HG02798 (cell line): ENCODE data around the gene FGD2.
"Not testable (repeated sequence)": the region's sequence is repeated elsewhere in the genome, so short reads cannot be mapped to it uniquely, and the experiment has no call there.

Source experiments
- ATAC-seq: cut with Tn5 transposase; IDR thresholded peaks from one replicate; pipeline ENCODE4 v1.9.1; 2021; ENCODE audit warnings: mild to moderate bottlenecking; ENCODE audit not compliant: unreplicated experiment, poor library complexity

Gene FGD2

DNA sequence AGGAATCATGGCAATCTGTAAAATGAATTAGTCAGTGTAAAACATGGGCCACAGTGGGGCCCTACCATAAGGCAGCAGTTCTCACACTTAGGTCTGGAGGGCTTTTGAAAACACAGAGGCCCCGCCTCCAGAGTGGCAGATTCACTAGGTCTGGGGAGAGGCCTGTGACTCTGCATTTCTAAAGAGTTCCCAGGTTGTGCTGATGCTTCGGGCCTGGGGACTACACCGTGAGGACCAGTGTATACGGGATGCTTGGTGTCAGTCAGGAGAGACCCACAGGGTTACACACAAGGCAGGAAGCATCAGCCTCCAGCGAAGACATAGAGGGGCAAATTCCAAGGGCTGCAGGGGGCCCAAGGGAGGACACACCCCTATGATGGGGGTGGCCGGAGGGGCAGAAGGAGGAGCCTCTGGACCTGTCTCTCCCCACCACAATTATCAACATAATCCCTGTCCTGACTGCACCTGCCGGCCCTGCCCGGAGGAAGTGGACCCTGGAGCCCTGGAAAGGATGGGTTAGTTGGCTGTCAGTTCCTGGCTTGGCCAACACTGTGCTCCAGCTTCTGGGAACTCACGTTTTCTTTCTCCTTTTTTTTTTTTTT, 46.7 kb downstream of the FGD2 start:
- no peak for ATAC-seq

DNA sequence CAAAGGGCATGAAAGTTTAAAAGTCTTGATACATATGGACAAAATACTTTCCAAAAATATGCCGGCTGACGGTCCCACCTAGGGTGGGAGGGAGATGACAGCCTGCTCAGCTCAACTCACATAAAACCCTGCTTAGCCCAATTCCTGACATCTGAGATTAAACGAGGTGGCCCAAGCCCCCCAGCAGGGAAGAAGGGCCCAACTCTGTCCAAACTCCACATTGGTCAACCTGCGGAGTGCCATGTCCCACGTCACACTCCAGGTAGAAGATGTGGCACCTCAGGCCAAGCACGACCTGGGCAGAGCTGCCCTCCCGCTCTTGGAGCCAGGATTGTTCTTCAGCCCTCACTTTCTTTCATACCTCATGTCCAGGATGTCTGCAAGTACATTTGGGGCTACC, 48.2 kb downstream of the FGD2 start:
- ATAC-seq = no peak

- ATAC-seq = no peak
Observed at GRCh38 chr6:37054171-37054570, 48.7 kb downstream of the FGD2 start.

DNA sequence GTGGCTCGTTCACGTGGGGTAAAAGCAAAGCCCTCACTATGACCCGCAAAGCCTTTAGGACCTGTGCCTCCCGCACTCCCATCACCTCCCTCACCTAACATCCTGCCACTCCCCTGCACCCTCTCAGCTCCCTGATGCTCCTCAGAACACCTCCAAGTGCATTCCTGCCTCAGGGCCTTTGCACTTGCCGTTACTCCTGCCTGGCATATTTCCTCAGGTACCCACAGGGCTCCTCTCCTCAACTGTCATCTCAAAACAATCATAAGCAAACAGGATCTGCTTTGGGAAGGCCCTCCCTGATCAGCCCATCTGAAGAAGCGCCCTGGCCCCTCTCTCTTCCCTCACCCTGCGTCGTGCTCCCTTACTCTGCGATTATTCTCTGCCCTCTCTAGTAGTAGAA, 49.1 kb downstream of the FGD2 start:
- no peak for ATAC-seq

DNA sequence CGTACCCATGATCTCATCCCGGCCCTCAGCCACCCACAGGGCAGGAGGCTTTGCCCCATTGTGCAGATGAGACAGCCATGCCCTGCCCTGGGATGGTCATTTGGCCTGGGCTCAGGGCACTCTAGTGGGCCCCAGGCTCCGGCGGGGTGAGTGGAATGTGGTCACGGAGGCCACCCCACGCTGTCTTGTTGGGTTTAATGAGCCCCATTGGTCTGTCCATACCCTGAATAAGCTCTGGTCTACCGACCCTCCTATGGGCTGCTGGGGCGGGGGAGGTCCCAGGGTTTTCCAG, 50.6 kb downstream of the FGD2 start:
- ATAC-seq = no peak

DNA sequence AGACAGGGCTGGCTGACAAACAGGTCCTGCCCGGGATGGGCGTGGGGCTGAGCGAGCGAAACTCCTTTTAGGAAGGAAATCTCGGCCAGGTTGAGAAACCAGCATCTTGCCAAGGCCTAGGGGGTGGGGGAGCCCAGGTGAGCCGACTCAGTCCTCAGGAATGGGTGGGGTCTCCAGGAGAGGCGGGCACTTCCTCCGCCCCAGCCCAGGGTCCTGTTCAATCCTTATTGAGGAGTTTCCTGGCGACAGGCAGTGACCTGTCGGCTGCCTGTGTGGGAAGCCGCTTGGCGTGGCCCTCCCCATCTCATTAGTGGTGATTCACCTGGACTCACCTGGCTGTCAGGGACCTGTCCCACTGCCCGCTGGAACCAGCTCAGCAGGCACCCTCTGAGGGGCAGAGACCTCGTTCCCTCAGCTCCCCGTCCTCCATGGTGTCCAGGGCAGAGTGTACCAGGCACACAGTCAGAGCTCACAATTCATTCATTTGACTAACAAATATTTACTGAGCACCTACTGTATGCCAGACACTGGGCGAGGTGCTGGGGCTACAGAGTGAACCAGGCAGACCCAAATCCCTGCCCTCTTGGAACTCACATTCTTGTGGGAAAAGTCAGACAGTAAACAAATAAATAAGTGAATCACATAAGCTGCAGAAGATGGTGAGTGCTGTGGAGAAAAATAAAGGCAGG, 51.1 kb downstream of the FGD2 start:
- no peak for ATAC-seq

DNA sequence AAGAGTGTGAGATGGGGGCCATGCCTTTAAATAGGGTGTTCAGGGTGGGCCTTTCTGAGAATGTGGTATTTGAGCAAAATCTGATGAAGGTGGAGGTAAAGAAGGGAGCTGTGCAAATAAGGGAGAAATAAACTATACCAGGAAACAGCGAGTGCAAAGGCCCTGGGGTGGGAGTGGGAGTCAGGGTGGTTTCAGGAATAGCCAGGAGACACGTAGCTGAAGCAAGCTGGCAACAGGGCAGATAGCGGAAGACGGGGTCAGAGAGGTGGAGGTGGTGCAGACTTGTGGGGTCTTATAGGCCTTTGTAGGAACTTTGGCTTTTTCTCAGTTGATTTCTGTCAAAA, 51.6 kb downstream of the FGD2 start:
- no peak for ATAC-seq

- no peak for ATAC-seq
Observed at GRCh38 chr6:37057678-37058077, 52.2 kb downstream of the FGD2 start.

GRCh38 chr6:37058084-37058586, 52.7 kb downstream of the FGD2 start:
- ATAC-seq = no peak

GRCh38 chr6:37058984-37059343, 53.5 kb downstream of the FGD2 start:
- ATAC-seq = not testable (repeated sequence)

DNA sequence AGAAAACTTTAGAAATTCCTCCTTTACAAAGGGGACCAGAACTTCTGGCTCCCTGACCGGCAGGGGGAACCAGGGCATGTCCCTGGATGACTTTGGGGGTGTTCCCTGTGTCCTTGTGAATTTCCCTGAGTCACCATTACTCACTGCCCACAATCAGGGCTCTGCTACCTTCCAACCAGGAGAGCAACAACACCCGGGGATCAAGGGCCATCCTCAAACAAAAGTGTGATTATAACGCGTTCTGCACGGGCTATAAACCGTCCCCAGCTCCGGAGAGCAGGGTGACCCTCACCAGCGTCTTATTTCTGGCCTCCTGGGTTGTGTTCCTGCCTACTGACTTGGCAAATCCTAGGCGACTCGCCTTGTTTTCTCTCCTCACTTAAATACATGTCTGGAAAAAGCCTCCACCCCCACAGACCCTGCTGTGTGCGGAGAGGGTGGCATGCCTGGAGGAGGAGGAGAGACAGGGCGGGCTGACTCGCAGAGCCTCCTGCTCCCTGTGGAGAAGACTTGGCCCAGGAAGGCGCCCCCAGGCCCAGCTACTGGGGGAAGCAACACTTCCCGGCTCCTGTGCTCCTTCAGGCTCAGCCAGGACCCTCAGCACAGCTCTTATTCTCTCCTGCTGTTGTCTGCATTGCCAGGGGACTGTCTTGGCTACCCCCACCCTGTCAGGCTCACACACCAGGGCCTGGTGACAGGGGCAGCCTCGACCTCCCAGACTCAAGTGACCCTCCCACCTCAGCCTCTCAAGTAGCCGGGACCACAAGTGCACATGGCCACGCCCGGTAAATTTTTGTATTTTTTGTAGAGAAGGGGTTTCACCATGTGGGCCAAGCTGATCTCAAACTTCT, 54.1 kb downstream of the FGD2 start:
- no peak for ATAC-seq

DNA sequence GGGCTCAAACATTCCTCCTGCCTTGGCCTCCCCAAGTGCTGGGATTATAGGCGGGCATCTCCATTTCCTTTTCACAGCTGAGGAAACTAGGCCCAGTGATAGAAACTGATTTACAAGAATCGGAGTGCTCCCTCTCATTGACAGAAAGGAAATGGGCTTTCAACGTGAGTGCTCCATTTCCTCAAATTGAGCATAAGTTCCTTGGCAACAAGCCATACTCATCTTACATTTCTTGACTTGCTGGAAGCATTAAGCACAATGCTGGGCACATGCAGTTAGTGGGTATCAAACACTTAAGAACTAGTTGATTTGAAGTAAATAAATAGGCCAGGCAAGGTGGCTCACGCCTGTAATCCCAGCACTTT, 54.7 kb downstream of the FGD2 start:
- no peak for ATAC-seq

- no peak for ATAC-seq
Observed at GRCh38 chr6:37061157-37061804, 55.8 kb downstream of the FGD2 start.

- ATAC-seq = no peak
Observed at GRCh38 chr6:37062424-37062823, 57.0 kb downstream of the FGD2 start.

DNA sequence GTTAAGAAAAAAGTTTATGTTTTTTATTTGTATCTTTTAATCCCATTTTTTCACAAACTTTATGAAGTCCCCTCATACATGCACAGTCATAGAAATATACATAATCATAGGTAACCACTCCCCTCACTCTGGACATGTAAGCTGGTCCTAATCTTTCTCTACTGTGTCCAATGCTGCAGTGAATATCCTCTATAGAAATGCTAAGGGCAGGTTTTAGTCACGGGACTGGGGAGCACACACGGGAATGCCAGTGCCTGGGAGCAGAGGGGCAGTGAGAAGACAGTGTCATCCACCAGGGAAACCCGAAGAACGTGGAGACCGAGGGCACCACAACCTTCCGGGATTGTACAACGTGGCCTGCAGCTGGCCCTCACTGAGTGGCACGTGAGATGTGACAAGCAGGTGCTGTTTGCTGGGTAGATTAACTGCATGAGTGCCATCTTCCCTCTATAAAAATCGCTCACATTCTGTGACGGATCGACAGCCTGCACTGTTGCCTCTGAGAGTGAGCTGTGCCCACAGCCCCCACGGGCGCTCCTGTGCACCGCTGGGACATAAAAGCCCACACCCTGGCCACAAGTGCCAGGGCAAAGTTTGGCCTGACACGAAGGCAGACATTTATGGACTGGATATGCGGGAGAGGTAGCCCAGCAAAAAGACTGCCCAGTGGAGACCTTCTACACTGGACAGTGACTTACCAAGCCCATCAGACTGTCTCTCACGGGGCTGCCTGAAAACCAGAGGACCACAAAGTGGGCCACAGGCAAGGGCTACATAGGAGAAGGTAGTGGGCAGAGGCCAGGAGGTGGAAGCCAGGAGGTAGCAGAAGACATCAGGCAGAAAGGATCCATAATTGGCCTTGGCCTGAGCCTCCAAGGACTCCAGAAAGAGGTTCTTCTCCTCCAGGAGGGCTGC, 63.2 kb downstream of the FGD2 start:
- no peak for ATAC-seq

- no peak for ATAC-seq
Observed at GRCh38 chr6:37069639-37070038, 64.2 kb downstream of the FGD2 start.

DNA sequence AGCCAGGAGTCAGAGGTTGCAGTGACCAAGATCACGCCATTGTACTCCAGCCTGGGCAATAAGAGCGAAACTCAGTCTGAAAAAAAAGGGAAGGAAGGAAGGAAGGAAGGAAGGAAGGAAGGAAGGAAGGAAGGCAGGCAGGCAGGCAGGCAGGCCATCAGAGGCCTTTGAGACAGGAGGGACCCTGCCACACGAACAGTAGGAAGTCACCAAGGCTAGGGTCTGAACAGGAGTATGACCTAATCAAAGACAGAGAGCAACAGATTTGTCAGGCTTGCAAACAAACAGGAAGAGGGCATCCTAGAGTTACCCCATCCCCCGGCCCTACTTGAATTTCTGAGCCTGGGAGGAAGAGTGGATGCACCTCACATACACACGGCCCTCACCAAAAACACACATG, 67.1 kb downstream of the FGD2 start:
- no peak for ATAC-seq

GRCh38 chr6:37074053-37074827, 68.8 kb downstream of the FGD2 start:
- ATAC-seq = no peak

- no peak for ATAC-seq
Observed at GRCh38 chr6:37077191-37077904, 71.9 kb downstream of the FGD2 start.
